Hematopoietic multipotent progenitor cell treated with erythropoietin and hydrocortisone succinate and interleukin-3 and kit ligand, for 4 days (in vitro differentiated cells): Measurements from ENCODE around the gene MAN1A2.

ENCODE experiments used
- DNase-seq: peaks from one replicate; pipeline ENCODE4 v3.0.0-alpha.2; 2015

The MAN1A2 gene

GRCh38 chr1:117561551-117561950 is 194.3 kb downstream of the MAN1A2 start:
- no peak for DNase-seq

GRCh38 chr1:117562581-117563491 is 195.6 kb downstream of the MAN1A2 start:
- no peak for DNase-seq

GRCh38 chr1:117563492-117563875 is 196.2 kb downstream of the MAN1A2 start:
- DNase-seq: no peak

DNA sequence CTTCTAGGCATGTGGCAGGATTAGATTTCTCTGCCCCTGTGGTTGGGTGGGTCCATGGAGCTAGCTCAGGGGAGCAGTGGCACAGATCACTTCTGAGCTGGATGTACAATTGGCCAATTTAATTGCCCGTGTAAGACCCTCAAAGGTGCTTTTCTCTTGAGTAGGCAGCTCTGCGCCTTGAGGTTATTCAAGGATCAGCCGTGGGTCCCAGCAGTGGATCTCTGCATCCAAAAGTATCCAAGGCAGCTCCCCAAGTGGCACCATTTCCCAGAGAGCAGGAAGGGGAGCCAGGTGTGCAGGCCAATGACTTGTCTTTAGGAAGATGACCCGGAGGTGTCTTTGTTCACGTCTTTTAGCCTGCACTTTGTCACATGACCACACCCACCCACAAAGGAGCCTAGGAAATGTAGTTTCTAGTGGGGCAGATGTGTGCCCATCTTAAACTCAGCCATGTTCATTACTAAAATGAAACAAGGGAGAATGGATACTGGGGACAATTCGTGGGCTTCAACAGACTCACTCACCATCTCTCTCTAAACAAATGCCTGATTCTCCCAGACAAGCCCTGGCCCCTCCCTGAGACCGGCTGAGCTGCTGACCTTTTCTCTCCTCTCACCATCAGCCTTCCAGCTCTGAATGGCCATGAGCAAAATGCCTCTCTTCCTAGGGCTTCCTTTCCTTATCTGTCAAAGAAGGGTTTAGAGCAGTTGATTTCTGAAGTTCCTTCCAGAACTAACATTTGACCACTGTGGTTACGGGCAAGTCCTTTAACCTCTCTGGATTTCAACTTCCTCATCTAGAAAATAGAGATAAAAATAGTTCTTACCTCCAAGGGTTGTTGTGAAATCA is 197.2 kb downstream of the MAN1A2 start:
- peak; percentile 68 for DNase-seq

GRCh38 chr1:117565076-117565556 is 197.9 kb downstream of the MAN1A2 start:
- no peak for DNase-seq

DNA sequence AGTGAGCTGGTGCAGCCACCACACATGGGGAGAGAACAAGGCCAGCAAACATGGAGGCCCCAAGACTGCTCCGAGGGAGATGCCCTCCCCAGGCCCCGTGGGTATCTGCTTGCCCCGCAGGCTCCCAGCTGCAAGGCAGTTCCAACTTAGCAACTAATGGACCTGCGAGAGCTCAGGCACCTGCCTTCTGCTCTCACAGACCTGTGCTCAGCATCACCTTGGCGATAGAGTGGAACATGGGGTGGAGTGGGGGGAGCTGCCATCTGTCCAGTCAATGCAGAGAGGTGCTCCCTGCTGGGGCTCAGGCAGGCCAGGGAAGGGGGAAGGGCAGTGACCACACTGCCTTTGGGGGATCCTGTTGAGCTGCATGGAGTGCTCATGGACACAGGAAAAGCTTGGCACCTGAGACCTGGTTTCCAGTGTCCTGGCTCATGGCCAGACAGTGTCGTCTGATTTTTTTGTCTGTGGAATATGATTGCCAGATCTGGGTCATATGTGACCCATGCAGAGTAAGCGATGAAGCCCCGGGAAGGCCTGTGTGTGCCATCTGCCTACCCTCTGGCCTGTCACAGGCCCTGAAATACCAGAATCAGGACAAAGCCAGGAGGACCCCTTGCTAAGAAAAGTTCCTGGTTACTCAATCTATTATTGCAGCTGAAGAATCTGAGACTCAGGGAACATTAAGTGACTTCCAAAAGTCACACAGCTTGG is 198.7 kb downstream of the MAN1A2 start:
- no peak for DNase-seq

DNA sequence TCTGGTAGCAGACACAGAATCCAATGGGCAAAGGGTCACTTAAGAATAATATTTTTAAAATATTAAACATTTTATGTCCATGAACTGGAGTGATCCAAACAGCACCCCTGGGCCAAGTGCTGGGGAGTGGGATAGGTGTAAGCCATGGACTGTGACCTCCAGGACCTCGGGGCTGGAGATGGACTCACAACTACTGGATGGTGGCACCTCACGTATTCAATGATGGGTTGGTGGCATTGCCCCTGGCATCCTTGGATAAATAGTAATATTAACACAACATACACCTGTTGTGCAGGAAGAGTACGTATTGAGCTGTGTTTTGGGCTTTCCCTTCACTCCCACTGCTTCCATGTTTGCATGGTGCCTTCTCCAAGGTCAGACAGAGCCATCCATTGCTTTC is 199.3 kb downstream of the MAN1A2 start:
- DNase-seq: no peak

GRCh38 chr1:117567435-117567834 is 200.2 kb downstream of the MAN1A2 start:
- DNase-seq: no peak

- DNase-seq: no peak
These were observed 200.7 kb downstream of the MAN1A2 start for GRCh38 chr1:117567976-117568375.

DNA sequence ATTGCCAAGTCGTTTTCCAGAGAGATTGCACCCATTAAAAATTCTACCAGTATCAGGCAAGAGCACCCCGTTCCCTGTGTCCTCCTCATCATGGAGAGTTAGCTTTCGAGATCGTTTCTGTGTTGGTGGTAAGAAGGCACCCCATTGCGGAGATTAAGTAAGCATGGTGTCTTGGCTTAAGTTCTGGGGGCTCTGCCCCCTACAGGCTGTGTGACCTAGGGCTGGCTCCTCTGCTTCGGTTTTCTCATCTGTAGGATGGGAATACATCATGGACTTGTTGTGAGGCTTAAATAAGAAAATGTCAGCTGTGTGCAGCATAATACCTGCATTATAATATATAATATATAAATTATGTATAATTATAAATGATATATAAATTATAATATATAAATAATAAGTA is 201.8 kb downstream of the MAN1A2 start:
- no peak for DNase-seq

GRCh38 chr1:117569856-117570255 is 202.6 kb downstream of the MAN1A2 start:
- DNase-seq: no peak

DNA sequence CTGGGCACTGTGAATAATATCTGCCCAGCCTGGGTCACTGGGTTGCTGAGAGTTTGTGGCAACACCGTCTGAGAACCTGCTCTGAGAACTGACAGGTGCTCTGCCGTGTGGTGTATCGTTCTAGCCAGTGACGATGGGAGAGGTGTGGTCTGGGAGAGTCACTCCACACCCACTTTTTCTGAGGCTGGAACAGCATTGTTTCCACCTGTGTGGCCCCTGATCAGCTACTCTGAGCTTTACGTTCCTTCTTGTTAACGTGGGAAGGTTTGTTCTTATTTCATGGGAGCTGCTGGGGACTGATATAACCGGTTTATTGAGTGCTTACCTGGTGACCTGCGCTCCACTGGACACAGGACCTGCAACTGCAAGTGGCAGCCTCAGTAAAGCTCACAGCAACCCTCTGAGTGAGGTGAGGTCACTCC is 203.8 kb downstream of the MAN1A2 start:
- DNase-seq: no peak

GRCh38 chr1:117571496-117571895 is 204.2 kb downstream of the MAN1A2 start:
- DNase-seq: no peak

DNA sequence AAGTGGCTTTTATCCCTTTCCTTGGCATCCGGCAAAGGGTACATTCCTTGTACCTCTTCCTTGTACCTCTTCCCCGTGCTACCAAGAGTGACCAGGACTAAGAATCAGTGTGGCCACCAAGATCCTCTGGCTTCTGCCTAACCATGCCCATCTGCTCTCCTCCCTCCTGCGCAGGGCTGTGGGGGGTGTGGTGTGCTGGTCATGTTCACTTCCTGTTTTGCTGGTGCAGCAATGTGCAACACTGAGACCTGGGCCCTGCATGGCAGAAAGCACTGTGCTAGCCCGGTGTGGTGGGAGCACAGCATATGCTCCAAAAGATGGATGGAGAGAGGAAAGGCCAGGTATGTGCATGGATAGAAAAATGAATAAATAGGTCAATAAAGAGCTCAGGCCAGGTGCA is 205.3 kb downstream of the MAN1A2 start:
- peak; percentile 79 for DNase-seq

DNA sequence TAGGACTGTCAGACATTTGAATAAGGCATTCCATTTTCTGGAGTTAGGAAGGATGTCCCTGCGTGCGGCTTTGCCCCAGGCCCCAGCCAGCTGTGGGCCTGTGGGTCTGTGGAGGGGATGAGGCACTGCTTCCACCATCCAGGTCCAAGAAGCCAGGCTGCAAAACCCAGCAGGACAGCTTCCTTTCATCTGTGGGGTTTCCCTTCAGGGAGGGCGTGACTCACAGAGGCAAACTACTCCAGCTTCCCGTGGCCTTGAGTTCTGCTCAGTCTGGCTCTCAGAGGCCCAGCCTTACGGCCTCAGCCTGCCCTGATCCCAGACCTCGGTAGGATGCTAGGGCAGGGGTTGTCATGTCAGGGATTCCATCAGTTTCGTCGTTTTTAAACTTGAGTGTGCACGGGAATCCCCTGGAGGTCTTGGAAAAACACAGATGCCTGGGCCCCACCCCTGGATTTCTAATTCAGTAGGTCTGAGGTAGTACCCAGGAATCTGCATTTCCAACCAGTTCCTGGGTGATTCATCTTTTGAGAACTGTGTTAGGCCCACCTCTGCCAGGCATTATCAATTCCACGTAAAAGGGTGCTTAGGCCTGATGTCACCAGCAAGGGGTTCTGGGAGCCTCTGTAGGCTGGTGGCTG is 206.3 kb downstream of the MAN1A2 start:
- no peak for DNase-seq

- DNase-seq: no peak
These were observed 207.0 kb downstream of the MAN1A2 start for GRCh38 chr1:117574161-117574835.

GRCh38 chr1:117575586-117576225 is 208.5 kb downstream of the MAN1A2 start:
- DNase-seq: no peak

DNA sequence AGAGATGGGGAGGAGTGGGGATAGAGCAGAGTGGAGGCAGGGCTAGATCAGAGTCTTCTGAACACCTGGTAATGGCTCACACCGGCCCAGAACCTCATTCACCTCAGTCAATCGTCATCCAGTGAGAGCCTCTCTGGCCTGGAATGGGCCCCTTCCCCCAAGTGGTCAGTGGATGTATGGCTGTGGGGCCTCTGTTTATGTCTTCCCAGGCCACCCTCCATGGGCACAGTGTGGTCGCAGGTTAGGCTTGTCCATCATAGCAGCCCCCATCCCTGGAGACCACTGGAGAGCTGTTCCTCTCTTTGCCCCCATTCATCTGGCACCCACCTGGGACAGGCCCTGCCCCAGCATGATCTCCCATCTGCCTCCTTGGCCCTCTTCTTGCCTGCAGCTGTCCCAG is 209.0 kb downstream of the MAN1A2 start:
- no peak for DNase-seq

DNA sequence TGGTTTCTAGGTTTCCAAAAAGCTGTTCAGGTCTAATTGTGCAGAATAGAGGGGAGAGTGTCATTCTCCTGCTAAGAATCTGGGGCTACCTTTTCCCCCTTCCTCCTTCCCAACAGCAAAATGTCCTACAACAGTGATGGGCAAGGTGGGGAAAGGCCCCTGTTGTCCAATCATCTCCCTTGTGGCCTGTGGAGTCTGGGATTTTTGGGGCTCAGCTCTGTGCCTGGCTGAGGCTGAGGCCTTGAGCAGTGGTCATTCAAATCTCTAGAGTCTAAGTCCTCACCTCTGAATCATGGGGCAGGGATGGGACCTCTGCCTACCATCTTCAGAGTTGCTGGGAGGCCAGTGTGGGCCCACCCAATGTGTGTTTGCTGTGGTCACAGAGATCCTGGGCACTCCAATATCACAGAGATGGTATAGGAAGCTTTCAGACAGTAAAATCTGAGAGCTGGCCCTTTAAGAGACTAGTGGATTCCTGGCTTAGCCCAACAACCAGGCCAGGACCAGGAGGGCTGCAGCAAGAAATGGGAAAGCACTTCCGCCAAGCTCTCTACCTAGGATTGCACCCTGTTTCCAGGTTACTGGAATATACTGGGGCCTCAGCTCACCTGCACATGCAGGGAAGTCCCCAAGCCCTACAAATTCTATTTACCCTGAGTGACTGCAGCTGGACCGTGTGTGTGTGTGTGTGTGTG is 210.1 kb downstream of the MAN1A2 start:
- DNase-seq: no peak

DNA sequence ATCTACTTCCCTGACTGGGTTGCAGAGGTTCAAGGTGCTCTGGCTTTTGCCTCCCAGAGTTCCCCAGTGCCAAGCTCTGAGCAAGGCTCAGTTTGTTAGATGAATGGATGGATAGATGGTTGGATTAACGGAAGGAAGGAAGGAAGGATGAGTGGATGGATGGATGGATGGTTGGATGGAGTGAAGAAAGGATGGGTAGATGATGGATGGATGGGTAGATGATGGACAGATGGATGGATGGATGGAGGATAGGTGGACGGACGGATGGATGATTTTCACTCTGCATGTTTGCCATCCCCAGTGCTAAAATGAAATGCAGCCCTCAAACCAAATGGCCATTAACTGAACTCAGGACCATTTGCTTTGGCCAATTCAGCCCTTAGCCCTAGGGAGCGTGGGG is 211.2 kb downstream of the MAN1A2 start:
- no peak for DNase-seq
